GM19455 (cell line): ENCODE data around the gene LDHA.
"Not testable (repeated sequence)": the region's sequence is repeated elsewhere in the genome, so short reads cannot be mapped to it uniquely, and the experiment has no call there.

Experiments used
- ATAC-seq: cut with Tn5 transposase; IDR thresholded peaks from one replicate; pipeline ENCODE4 v1.9.1; 2021; ENCODE audit not compliant: unreplicated experiment

LDHA gene

GRCh38 chr11:18393581-18394274, 635 bp upstream of the LDHA start:
- peak; percentile 1 for ATAC-seq

- ATAC-seq: peak; percentile 0
Measured at GRCh38 chr11:18394928-18395734, 768 bp downstream of the LDHA start.

GRCh38 chr11:18395735-18396504, 1.6 kb downstream of the LDHA start:
- ATAC-seq: peak; percentile 64

GRCh38 chr11:18397921-18398320, 3.6 kb downstream of the LDHA start:
- ATAC-seq: no peak

GRCh38 chr11:18401077-18401476, 6.7 kb downstream of the LDHA start:
- not testable (repeated sequence) for ATAC-seq

- ATAC-seq: no peak
Measured at GRCh38 chr11:18404062-18404461, 9.7 kb downstream of the LDHA start.

GRCh38 chr11:18407400-18407799, 13.0 kb downstream of the LDHA start:
- ATAC-seq: not testable (repeated sequence)

GRCh38 chr11:18408558-18409291, 14.4 kb downstream of the LDHA start:
- ATAC-seq: no peak

- no peak for ATAC-seq
Measured at GRCh38 chr11:18416459-18416858, 22.1 kb downstream of the LDHA start.

GRCh38 chr11:18419040-18419439, 24.7 kb downstream of the LDHA start:
- ATAC-seq: no peak

GRCh38 chr11:18420067-18420466, 25.7 kb downstream of the LDHA start:
- ATAC-seq: no peak

GRCh38 chr11:18427240-18427639, 32.9 kb downstream of the LDHA start:
- no peak for ATAC-seq

GRCh38 chr11:18429332-18429731, 35.0 kb downstream of the LDHA start:
- no peak for ATAC-seq

GRCh38 chr11:18438691-18439090, 44.3 kb downstream of the LDHA start:
- ATAC-seq: no peak

- ATAC-seq: no peak
Measured at GRCh38 chr11:18449251-18449650, 54.9 kb downstream of the LDHA start.

GRCh38 chr11:18452927-18453326, 58.6 kb downstream of the LDHA start:
- ATAC-seq: no peak

- no peak for ATAC-seq
Measured at GRCh38 chr11:18455686-18456372, 61.5 kb downstream of the LDHA start, which contains the start of gene LDHAL6A. LDHAL6A (plus strand) TSS chr11:18455856; CDS start chr11:18456681, 825 bp downstream.

- ATAC-seq: no peak
Measured at GRCh38 chr11:18457450-18457849, 63.1 kb downstream of the LDHA start.
